Esophagus muscularis mucosa (tissue), 3 donors: ENCODE results near the gene CPED1.

Source experiments
- CTCF ChIP-seq, 3 experiments: fragments of 200-600 bp in 2 of 3; fragments of 450-650 bp in 1 of 3; sonication (generic) in 2 of 3; IDR thresholded peaks; one replicate each; pipeline ENCODE4 v1.5.1; 2017 to 2019; ENCODE audit warnings: antibody characterized with exemption in 3 of 3, mild to moderate bottlenecking in 2 of 3, moderate library complexity in 1 of 3
- POLR2A ChIP-seq: fragments of 450-650 bp; IDR thresholded peaks from one replicate; pipeline ENCODE4 v1.6.1; 2017; ENCODE audit warnings: antibody characterized with exemption, moderate library complexity, mild to moderate bottlenecking, low read depth

GRCh38 chr7:121228779-121229178 is 240.3 kb downstream of the CPED1 start:
- TF ChIP-seq CTCF (IDR thresholded peaks at IDR 0.05) (no peak), POLR2A (no peak)
